ENCODE measurements around the gene CLCA2. TPM values are rescaled to one million over a fixed set of nuclear protein-coding genes. Genes with fewer than 3 reads are reported as not detected.

CLCA2 gene
- total and polyA plus RNA-seq, 9 donors, result 0.07 to 0.25 TPM; not detected in 7

GRCh38 chr1:86389307-86389706, 34.7 kb upstream of the CLCA2 start:
- H3K36me3 ChIP-seq, result no peaks in the 10 kb centered on the region
- TF ChIP-seq EP300 (IDR thresholded peaks at IDR 0.05) (no peak), CTCF (IDR thresholded peaks at IDR 0.05) (no peak), POLR2A (IDR thresholded peaks at IDR 0.05) (no peak)
- no peak for DNase-seq
- H3K27me3 ChIP-seq, result no peaks in the 10 kb centered on the region
- H3K4me3 ChIP-seq, result no peak overlapping the region
- no peaks in the 10 kb centered on the region for H3K9me3 ChIP-seq
- intact Hi-C loops (cut with DNase I), result no loop called here
- no peak overlapping the region for H3K27ac ChIP-seq
- H3K4me1 ChIP-seq (ENCODE audit: insufficient read depth), result no peaks in the 10 kb centered on the region

- 42 to 74% (median 53%) methylated on average over 2 of the region's 2 CpGs for WGBS, 3 donors
- Histone ChIP-seq H3K4me3 (no peak overlapping the region), H3K4me1 (ENCODE audit: insufficient read depth) (peaks cover 6% of the 10 kb centered on the region), H3K27ac (no peak overlapping the region), H3K36me3 (no peaks in the 10 kb centered on the region), H3K27me3 (no peaks in the 10 kb centered on the region), H3K9me3 (no peaks in the 10 kb centered on the region)
- DNase-seq, result no peak
- TF ChIP-seq POLR2A (IDR thresholded peaks at IDR 0.05), result no peak
- no peak for TF ChIP-seq EP300 (IDR thresholded peaks at IDR 0.05)
- no peak for TF ChIP-seq CTCF (IDR thresholded peaks at IDR 0.05)
- intact Hi-C loops (cut with DNase I), result no loop called here
Measured at GRCh38 chr1:86394416-86394815, 29.6 kb upstream of the CLCA2 start.

- TF ChIP-seq CTCF (IDR thresholded peaks at IDR 0.05), result no peak
- peak; percentile 52 for TF ChIP-seq POLR2A (IDR thresholded peaks at IDR 0.05)
- H3K27me3 ChIP-seq, result no peaks in the 10 kb centered on the region
- peaks cover 6% of the 10 kb centered on the region for H3K4me1 ChIP-seq (ENCODE audit: insufficient read depth)
- no peaks in the 10 kb centered on the region for H3K36me3 ChIP-seq
- no peaks in the 10 kb centered on the region for H3K9me3 ChIP-seq
- DNase-seq, result peak; percentile 82 to 86 (median 85)
- WGBS, 3 donors, result 0 to 1% (median 1%) methylated on average over 56 of the region's 56 CpGs
- peak within 1 kb of the TSS; percentile 62 to 79 for H3K27ac ChIP-seq
- intact Hi-C loops (cut with DNase I), result no loop called here
- H3K4me3 ChIP-seq, result peak within 1 kb of the TSS; percentile 93
Measured at GRCh38 chr1:86395751-86396497, 28.0 kb upstream of the CLCA2 start, which contains the start of gene ODF2L. Gene ODF2L (minus strand): TSS chr1:86396323. CDS start chr1:86387027, 9,296 bp downstream.

- Histone ChIP-seq H3K9me3 (no peaks in the 10 kb centered on the region), H3K27ac (peak overlapping the region in 1 of 2 donors; percentile 62), H3K4me3 (peak overlapping the region; percentile 93), H3K36me3 (no peaks in the 10 kb centered on the region), H3K4me1 (ENCODE audit: insufficient read depth) (peaks cover 6% of the 10 kb centered on the region), H3K27me3 (no peaks in the 10 kb centered on the region)
- no peak for TF ChIP-seq EP300 (IDR thresholded peaks at IDR 0.05)
- no peak for TF ChIP-seq CTCF (IDR thresholded peaks at IDR 0.05)
- no peak for TF ChIP-seq POLR2A (IDR thresholded peaks at IDR 0.05)
- intact Hi-C loops (cut with DNase I), result no loop called here
- WGBS, 3 donors, result 0 to 2% (median 1%) methylated on average over 9 of the region's 9 CpGs
- no peak for DNase-seq
Measured at GRCh38 chr1:86396498-86396890, 27.5 kb upstream of the CLCA2 start.
